Left renal pelvis (tissue), 4 donors: Measurements from ENCODE around the gene AATF. TPM values are rescaled to one million over a fixed set of nuclear protein-coding genes. Genes with fewer than 3 reads are reported as not detected.

Experiments
- DNase-seq, 4 donors: peaks; one replicate each; pipeline ENCODE4 v3.0.0-alpha.2; 2013; ENCODE audit warnings: low read depth in 4 of 4, low spot score in 3 of 4
- polyA plus RNA-seq, 4 donors: library from polyadenylated mRNA; unstranded; fragments of 120-200 nt; gene quantifications; one replicate each; pipeline ENCODE4 v1.2.1, GENCODE V29; 2013; ENCODE audit not compliant: insufficient read length in 4 of 4

The AATF gene
- polyA plus RNA-seq, 4 donors: 22.6 to 55.5 (median 47.2) TPM

DNA sequence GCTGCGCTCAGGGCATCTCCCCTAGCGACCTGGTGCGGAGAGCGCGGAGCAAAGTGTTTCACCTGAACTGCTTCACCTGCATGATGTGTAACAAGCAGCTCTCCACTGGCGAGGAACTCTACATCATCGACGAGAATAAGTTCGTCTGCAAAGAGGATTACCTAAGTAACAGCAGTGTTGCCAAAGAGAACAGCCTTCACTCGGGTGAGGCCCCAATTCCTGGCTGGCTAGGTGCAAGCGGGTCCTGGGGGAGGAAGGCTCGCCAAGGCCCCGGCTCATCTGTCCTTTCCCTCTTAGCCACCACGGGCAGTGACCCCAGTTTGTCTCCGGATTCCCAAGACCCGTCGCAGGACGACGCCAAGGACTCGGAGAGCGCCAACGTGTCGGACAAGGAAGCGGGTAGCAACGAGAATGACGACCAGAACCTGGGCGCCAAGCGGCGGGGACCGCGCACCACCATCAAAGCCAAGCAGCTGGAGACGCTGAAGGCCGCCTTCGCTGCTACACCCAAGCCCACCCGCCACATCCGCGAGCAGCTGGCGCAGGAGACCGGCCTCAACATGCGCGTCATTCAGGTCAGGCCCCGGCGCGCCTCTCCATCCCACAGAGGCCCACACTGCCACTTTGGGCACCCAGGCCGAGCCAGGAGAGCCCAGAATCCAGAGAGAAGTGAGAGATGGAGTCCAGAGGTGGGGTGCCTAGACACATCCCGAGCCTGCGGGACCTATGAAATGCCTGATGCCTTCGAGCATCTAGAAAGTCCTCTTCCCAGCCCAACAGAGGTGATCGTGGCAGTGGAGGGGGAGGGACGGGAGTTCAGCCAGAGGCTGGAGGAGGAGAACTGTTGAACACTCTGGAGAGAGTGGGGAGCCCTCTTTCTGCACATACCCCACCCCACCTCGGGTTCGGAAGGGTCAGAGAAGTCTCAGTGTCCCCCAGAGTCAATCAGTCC, 8.2 kb upstream of the AATF start:
- DNase-seq: no peak

DNA sequence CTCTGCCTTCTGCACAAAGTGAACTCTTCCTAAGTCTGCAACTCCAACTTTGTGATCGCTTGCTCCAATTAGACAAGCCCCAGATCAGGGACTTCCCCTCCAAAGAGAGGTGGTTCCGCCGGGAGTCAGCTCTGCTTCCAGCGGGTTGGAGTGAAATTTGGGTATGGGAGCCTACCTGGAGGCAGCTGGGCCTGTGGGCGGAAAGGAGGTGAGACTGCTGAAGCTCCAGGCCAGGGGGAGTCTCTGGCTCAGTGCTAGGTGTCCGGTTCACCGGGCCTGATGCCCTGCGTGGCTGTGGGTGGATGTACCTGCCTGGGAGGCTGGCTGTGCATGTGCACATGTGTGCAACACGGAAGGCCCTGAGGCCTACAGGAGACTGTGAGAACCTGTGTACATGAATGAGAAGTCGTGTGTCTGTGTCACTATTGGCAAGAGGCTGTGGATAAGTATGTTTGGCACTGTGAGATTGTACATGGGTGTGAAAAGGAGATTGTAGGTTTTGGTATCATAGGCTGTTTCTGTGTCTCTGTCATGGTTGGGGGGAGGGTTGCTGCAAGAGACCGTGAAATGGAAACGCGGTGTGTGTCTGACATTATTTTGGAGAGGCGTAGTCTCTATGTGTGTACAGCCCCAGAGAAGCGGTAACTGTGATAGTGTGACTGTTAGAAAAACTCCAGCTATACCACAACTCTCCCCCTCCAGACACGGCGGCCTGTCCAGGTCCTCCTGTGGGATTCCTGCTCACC, 7.3 kb upstream of the AATF start:
- no peak for DNase-seq

DNA sequence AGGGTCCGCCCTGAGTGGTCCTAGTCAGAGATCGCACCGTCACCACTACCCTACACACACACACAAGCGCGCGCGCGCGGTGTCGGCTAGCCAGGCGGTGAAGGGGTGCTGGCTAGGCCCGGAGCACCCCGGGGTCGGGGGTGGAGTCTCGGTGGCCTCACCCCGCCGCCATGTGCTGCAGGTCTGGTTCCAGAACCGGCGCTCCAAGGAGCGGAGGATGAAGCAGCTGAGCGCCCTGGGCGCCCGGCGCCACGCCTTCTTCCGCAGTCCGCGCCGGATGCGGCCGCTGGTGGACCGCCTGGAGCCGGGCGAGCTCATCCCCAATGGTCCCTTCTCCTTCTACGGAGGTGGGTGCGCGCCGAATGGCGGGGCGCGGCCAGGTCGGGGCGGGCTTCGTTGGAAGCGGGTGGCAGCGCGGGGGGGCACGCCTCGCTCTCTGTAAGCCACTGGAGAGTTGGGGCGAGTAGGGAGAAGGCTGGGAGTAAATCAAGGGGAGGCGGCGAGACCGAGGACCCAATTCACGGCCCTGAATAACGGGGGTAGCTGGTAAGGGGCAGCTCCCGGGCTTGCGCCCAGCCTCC, 6.6 kb upstream of the AATF start:
- no peak for DNase-seq

GRCh38 chr17:36942631-36943125, 6.1 kb upstream of the AATF start:
- no peak for DNase-seq

GRCh38 chr17:36943250-36944191, 5.2 kb upstream of the AATF start:
- DNase-seq: no peak

DNA sequence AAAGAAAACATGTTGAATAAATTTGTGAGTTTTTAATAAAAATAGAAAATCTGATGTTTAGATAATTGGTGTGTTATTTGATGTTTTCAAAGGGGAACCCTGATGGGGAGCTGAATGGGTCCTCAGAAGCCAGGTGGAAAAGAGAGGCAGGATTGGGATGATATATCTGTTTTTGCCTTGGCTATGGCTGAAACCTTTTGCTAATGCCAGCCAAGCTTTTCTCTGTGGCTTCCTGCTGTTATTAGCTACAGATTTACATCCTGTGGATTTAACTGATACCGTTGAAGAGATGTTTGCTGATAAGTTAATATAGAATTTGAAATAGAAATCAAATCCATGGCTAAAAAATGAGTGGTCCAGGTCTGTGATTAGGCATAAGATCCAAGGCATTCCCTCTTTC, 4.2 kb upstream of the AATF start:
- no peak for DNase-seq

DNA sequence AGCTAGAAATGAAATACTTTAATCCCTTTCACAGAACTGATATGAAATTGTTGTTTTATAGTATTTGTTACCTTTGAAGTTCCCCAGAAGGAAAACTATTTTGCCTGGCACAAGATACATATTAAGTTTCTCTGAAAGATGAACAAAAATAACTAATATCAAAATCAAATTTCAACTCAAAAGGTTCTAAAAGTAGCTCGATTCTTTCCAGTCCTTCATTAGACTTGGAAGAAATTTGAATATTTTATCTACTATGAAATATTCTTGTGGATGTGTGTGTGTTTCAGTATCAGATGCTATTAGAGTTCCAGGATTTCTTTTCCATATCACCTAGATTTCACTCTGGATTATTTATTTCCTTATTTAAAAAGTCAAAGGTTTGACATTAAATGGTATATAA, 3.6 kb upstream of the AATF start:
- no peak for DNase-seq

- no peak for DNase-seq
Measured at GRCh38 chr17:36945959-36946725, 2.6 kb upstream of the AATF start.

DNA sequence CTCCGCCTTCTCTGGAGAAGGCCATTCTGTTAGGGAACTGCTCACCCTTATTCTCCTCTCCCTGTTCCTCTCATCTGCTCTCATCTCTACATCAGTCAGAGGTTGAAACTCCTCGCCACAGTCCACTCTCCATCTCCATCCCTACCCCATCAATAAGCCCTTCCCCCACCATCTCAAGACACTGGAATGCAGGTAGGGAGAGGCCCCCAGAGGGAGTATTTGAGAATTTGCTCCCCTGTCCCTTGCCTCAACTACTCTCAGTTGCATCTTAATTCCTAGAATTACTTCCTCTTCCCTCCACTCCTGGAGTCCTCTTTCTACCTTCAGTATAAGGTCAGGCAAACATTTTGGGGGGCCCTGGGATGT, 2.0 kb upstream of the AATF start:
- no peak for DNase-seq

- no peak for DNase-seq
Measured at GRCh38 chr17:36947922-36948716, 635 bp upstream of the AATF start.

DNA sequence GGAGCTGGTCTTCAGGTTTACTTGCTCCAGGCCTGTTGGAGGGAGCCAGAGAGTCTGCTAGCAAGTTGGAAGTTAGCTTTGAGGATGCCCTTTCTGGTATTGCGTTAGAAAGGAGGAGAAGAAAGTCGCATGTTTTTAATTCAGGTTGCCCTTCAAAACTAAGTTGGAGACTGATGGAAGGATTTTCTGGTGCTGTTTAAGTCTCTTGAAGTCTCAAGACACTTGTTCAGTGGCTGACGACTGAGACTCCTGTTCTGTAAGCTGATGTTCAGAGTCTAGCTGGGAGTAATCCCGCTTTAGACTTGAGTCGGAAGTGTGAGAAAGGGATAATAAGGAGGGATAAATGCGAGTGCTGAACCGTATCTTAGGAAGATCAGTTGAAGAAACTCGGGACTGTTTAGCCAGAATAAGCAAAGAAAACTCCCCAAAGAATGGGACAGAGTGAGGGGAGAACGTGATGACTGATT, 740 bp downstream of the AATF start:
- no peak for DNase-seq

DNA sequence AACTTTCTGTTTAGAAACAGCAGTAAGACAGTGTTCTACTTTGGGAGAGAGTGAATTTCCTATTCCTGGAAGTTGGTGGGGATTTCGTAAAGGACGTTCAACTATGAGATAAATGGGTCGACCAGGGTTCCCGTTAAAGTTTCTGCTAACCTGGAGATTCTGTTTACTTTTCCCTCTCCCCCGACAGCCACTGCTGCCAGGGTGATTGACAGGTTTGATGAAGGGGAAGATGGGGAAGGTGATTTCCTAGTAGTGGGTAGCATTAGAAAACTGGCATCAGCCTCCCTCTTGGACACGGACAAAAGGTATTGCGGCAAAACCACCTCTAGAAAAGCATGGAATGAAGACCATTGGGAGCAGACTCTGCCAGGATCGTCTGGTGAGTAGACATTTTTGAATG, 1.3 kb downstream of the AATF start:
- no peak for DNase-seq

GRCh38 chr17:36951084-36951789, 2.5 kb downstream of the AATF start:
- no peak for DNase-seq

GRCh38 chr17:36971508-36971907, 22.8 kb downstream of the AATF start:
- DNase-seq: no peak

DNA sequence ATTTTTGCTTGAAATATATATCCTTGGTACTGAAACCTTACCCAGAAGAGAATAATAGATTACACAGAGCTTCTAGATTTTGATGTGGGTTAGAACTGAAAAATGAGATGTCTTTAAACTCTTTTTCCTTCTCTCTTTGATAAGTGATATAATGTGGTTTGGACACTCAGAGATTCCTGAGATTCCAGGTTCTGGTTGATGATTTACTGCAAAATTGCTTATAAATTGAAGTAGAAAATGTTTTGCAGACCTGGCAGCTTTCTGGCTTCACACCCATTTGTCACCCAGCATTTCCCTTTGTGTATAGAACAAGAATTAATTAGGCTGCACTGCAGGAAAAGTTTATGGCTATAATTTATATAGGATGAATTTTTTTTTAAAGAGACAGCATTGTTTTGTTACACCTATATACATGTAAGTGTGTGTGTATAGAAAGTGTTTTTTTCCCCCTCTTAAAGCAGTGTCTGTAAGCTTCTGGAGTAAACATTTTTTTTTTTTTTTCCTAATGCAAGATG, 23.5 kb downstream of the AATF start:
- no peak for DNase-seq

- no peak for DNase-seq
Measured at GRCh38 chr17:36972905-36973304, 24.2 kb downstream of the AATF start.

GRCh38 chr17:36975922-36976515, 27.3 kb downstream of the AATF start:
- DNase-seq: no peak
